ENCODE results near the gene SIL1.

Gene SIL1

GRCh38 chr5:138981131-138981530, 217.0 kb downstream of the SIL1 start:
- no peak overlapping the region for H3K27ac ChIP-seq
- peaks cover 4% of the 10 kb centered on the region for H3K36me3 ChIP-seq
- H3K27me3 ChIP-seq (ENCODE audit: insufficient read depth, low read depth, severe bottlenecking) = no peaks in the 10 kb centered on the region
- TF ChIP-seq CTCF (IDR thresholded peaks at IDR 0.05; ENCODE audit: low read depth, low read length) = no peak
- no peaks in the 10 kb centered on the region for H3K9me3 ChIP-seq (ENCODE audit: severe bottlenecking)
- no peak overlapping the region for H3K4me3 ChIP-seq (ENCODE audit: low read depth, low read length)
- DNase-seq = no peak

GRCh38 chr5:138980441-138980840, 217.7 kb downstream of the SIL1 start:
- H3K36me3 ChIP-seq = peaks cover 4% of the 10 kb centered on the region
- H3K27ac ChIP-seq = no peak overlapping the region
- H3K9me3 ChIP-seq (ENCODE audit: severe bottlenecking) = no peaks in the 10 kb centered on the region
- no peak for TF ChIP-seq CTCF (IDR thresholded peaks at IDR 0.05; ENCODE audit: low read depth, low read length)
- H3K27me3 ChIP-seq (ENCODE audit: insufficient read depth, low read depth, severe bottlenecking) = no peaks in the 10 kb centered on the region
- no peak overlapping the region for H3K4me3 ChIP-seq (ENCODE audit: low read depth, low read length)
- no peak for DNase-seq

GRCh38 chr5:138979684-138980280, 218.4 kb downstream of the SIL1 start:
- no peak for DNase-seq

GRCh38 chr5:138978581-138978980, 219.6 kb downstream of the SIL1 start:
- Histone ChIP-seq H3K27me3 (ENCODE audit: insufficient read depth, low read depth, severe bottlenecking) (no peaks in the 10 kb centered on the region), H3K27ac (no peak overlapping the region), H3K4me3 (ENCODE audit: low read depth, low read length) (no peak overlapping the region), H3K9me3 (ENCODE audit: severe bottlenecking) (no peaks in the 10 kb centered on the region), H3K36me3 (peaks cover 4% of the 10 kb centered on the region)
- DNase-seq = no peak
- TF ChIP-seq CTCF (IDR thresholded peaks at IDR 0.05; ENCODE audit: low read depth, low read length) = no peak

More at GRCh38 chr5:138979684-138980280, 218.4 kb downstream of the SIL1 start:
- Histone ChIP-seq H3K27me3 (ENCODE audit: insufficient read depth, low read depth, severe bottlenecking) (no peaks in the 10 kb centered on the region), H3K36me3 (peaks cover 4% of the 10 kb centered on the region), H3K9me3 (ENCODE audit: severe bottlenecking) (no peaks in the 10 kb centered on the region), H3K27ac (no peak overlapping the region), H3K4me3 (ENCODE audit: low read depth, low read length) (no peak overlapping the region)
- no peak for TF ChIP-seq CTCF (IDR thresholded peaks at IDR 0.05; ENCODE audit: low read depth, low read length)

- no peaks in the 10 kb centered on the region for H3K9me3 ChIP-seq (ENCODE audit: severe bottlenecking)
- no peak overlapping the region for H3K4me3 ChIP-seq (ENCODE audit: low read depth, low read length)
- H3K27ac ChIP-seq = no peak overlapping the region
- H3K36me3 ChIP-seq = peaks cover 4% of the 10 kb centered on the region
- H3K27me3 ChIP-seq (ENCODE audit: insufficient read depth, low read depth, severe bottlenecking) = no peaks in the 10 kb centered on the region
- DNase-seq = no peak
- no peak for TF ChIP-seq CTCF (IDR thresholded peaks at IDR 0.05; ENCODE audit: low read depth, low read length)
These were observed 220.1 kb downstream of the SIL1 start for GRCh38 chr5:138978080-138978479.
